Measurements from ENCODE around the gene FBLN2.

Gene FBLN2

GRCh38 chr3:13634615-13635014, 85.7 kb downstream of the FBLN2 start:
- Histone ChIP-seq H3K4me1 (ENCODE audit: low read depth, poor library complexity, severe bottlenecking) (no peaks in the 10 kb centered on the region), H3K4me3 (IDR thresholded peaks at IDR 0.05; ENCODE audit: insufficient read depth, low read depth, low read length) (no peak overlapping the region), H3K79me2 (ENCODE audit: insufficient read depth, low read depth) (no peaks in the 10 kb centered on the region), H3K36me3 (ENCODE audit: insufficient read depth) (no peaks in the 10 kb centered on the region), H3K9ac (no peak overlapping the region), H3K27ac (no peak overlapping the region), H2AFZ (ENCODE audit: low read depth) (no peak overlapping the region), H3K4me2 (no peak overlapping the region), H3K27me3 (ENCODE audit: insufficient read depth, low read depth) (peaks cover 3% of the 10 kb centered on the region; the same call in 1 of the 2 replicates), H4K20me1 (ENCODE audit: insufficient read depth) (no peaks in the 10 kb centered on the region)
- no peak for TF ChIP-seq CTCF (conservative IDR thresholded peaks at IDR 0.05; ENCODE audit: low read depth, low read length)

DNA sequence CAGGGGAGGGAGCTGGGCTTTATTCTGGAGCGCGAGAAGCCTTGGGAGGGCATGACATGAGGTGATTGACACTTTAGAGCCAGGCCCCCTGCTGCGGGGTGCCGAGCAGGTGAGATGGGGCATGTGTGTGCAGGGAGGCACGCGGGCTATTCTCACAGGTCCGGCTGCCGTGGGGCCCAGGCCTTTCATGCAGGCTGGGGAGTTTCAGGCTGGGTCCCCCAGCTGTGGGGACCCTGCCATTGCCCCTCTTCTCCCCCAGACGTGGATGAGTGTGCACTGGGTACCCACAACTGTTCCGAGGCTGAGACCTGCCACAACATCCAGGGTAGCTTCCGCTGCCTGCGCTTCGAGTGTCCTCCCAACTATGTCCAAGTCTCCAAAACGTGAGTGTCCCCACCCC, 87.3 kb downstream of the FBLN2 start:
- Histone ChIP-seq H3K4me2 (no peak overlapping the region), H2AFZ (ENCODE audit: low read depth) (no peak overlapping the region), H3K9ac (no peak overlapping the region), H3K27me3 (ENCODE audit: insufficient read depth, low read depth) (peaks cover 6% of the 10 kb centered on the region; the same call in 1 of the 2 replicates), H3K36me3 (ENCODE audit: insufficient read depth) (no peaks in the 10 kb centered on the region), H3K4me1 (ENCODE audit: low read depth, poor library complexity, severe bottlenecking) (no peaks in the 10 kb centered on the region), H3K79me2 (ENCODE audit: insufficient read depth, low read depth) (no peaks in the 10 kb centered on the region), H3K4me3 (IDR thresholded peaks at IDR 0.05; ENCODE audit: insufficient read depth, low read depth, low read length) (no peak overlapping the region), H4K20me1 (ENCODE audit: insufficient read depth) (no peaks in the 10 kb centered on the region), H3K27ac (no peak overlapping the region)
- TF ChIP-seq CTCF (conservative IDR thresholded peaks at IDR 0.05; ENCODE audit: low read depth, low read length), result no peak

DNA sequence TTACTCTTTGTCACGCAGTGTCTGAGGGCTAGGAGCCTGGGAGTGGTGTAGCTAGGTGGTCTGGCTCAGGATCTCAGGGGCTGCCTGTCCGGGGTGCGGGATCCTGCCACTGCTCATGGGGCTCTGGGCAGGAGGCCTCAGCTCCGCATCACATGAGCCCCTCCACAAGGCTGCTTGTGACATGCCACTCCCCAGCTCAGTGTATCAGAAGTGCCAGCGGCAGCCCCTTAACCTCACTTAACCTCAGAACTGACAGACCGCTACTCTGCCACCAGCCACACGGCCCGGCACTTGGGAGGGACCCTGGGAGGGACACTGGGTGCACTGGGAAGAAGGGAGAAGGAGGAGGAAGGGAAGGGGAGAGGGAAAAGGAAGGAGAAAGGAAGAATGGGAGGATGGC, 87.9 kb downstream of the FBLN2 start:
- H2AFZ ChIP-seq (ENCODE audit: low read depth), result no peak overlapping the region
- no peaks in the 10 kb centered on the region for H4K20me1 ChIP-seq (ENCODE audit: insufficient read depth)
- H3K27ac ChIP-seq, result no peak overlapping the region
- peaks cover 6% of the 10 kb centered on the region; the same call in 1 of the 2 replicates for H3K27me3 ChIP-seq (ENCODE audit: insufficient read depth, low read depth)
- no peak overlapping the region for H3K9ac ChIP-seq
- no peaks in the 10 kb centered on the region for H3K4me1 ChIP-seq (ENCODE audit: low read depth, poor library complexity, severe bottlenecking)
- H3K79me2 ChIP-seq (ENCODE audit: insufficient read depth, low read depth), result no peaks in the 10 kb centered on the region
- no peak for TF ChIP-seq CTCF (conservative IDR thresholded peaks at IDR 0.05; ENCODE audit: low read depth, low read length)
- H3K36me3 ChIP-seq (ENCODE audit: insufficient read depth), result no peaks in the 10 kb centered on the region
- H3K4me2 ChIP-seq, result no peak overlapping the region
- H3K4me3 ChIP-seq (IDR thresholded peaks at IDR 0.05; ENCODE audit: insufficient read depth, low read depth, low read length), result no peak overlapping the region

- Histone ChIP-seq H3K4me3 (IDR thresholded peaks at IDR 0.05; ENCODE audit: insufficient read depth, low read depth, low read length) (no peak overlapping the region), H2AFZ (ENCODE audit: low read depth) (no peak overlapping the region), H3K4me1 (ENCODE audit: low read depth, poor library complexity, severe bottlenecking) (no peaks in the 10 kb centered on the region), H3K4me2 (no peak overlapping the region), H4K20me1 (ENCODE audit: insufficient read depth) (no peaks in the 10 kb centered on the region), H3K79me2 (ENCODE audit: insufficient read depth, low read depth) (no peaks in the 10 kb centered on the region), H3K36me3 (ENCODE audit: insufficient read depth) (no peaks in the 10 kb centered on the region), H3K27me3 (ENCODE audit: insufficient read depth, low read depth) (peaks cover 6% of the 10 kb centered on the region; the same call in 1 of the 2 replicates), H3K27ac (no peak overlapping the region), H3K9ac (no peak overlapping the region)
- TF ChIP-seq CTCF (conservative IDR thresholded peaks at IDR 0.05; ENCODE audit: low read depth, low read length), result no peak
Observed at GRCh38 chr3:13637311-13637891, 88.5 kb downstream of the FBLN2 start.
